Articular chondrocyte of knee joint (primary cell): ENCODE measurements around the gene MGLL. TPM values are rescaled to one million over a fixed set of nuclear protein-coding genes. Genes with fewer than 3 reads are reported as not detected.

Experiments used
- total RNA-seq: library from RNA; depleted of rRNA; stranded (reverse); fragments of >200 nt; gene quantifications from 2 replicates; pipeline ENCODE4 v1.2.3, GENCODE V29; 2012

The MGLL gene
- total RNA-seq: 21.6 and 24.0 TPM in 2 replicates

DNA sequence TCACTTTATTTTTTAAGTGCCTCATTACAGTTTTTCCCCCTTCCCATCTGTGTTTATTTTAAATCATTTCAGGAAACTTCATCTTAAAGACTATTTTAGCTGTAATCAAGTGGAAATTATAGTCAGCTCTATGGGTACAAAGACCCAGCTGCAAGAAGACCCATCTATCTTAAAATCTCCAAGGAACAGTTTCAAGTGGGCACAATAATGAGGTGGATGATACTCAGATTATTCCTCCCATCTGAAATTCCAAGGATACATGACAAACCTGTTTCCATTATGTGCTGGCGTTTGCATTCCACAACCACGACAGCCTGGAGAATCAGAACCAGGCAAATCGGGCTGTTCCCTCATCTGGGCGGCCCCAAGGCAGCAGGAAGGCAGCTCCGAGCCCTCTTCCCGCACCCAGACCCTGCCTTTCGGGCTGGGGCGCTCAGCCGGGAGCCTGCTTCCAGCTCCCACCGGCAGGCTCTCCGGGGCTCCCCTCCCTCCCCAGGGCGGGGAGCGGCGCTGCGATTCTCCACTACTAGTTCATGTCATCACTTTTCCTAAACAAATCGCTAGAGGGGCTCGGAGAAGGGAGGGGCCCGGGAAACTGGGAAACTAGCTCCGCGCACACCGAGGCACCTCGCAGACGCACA is at the start of gene MGLL:
Gene MGLL (minus strand): TSS at position 475 of the 641 bp plus-strand sequence. CDS start 197 bp downstream, at position 278.

DNA sequence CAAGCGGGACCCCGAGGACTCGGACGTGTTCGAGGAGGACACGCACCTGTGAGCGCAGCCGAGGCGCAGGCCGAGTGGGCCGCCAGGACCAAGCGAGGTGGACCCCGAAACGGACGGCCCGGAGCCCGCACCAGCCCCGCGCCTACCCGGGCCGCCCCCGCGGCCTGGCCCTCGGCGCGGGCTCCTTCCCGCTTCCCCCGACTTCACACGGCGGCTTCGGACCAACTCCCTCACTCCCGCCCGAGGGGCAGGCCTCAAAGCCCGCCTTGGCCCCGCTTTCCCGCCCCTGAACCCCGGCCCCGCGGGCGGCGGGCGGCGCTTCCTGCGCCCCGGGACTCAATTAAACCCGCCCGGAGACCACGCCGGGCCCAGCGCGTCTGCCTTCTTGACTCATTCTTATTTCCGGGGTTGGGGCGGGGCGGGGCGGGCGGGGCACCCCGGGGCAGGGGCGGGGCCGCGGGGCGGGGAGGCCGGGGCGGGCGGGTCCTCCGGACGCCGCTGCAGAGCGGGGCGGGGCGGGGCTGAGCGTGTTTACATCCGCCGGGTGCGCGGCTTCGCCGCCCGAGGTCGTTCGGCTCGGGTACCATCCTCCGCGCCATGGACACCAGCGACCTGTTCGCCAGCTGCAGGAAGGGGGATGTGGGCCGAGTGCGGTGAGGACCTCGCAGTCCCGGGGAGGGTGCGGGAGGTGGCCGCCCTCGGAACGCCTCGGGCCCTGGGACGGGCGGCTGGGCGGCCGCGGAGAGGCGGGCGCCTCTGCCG is 149.7 kb downstream of the MGLL start, which contains the start of gene ABTB1:
Gene ABTB1 (plus strand): TSS at position 524 of the 762 bp plus-strand sequence. CDS start 74 bp downstream, at position 598.

Other genes with a start within 250 kb of the MGLL start
- 22.5 and 30.1 TPM in 2 replicates for gene TPRA1, start 231.8 kb downstream of the MGLL start, total RNA-seq
- gene MCM2, start 224.1 kb downstream of the MGLL start, total RNA-seq: 14.8 and 18.6 TPM in 2 replicates
- gene PODXL2, start 193.3 kb downstream of the MGLL start, total RNA-seq: 0.78 and 1.1 TPM in 2 replicates
- 7.4 and 9.9 TPM in 2 replicates for gene ABTB1, start 149.6 kb downstream of the MGLL start, total RNA-seq
- gene KBTBD12, start 92.7 kb upstream of the MGLL start, total RNA-seq: under 0.01 TPM in 1 of 2 replicates, not detected in the other
- gene SEC61A1, start 229.9 kb upstream of the MGLL start, total RNA-seq: 394 and 407 TPM in 2 replicates